Duodenal mucosa (tissue), 2 donors: Measurements from ENCODE around the gene CCDC159.
"Not testable (repeated sequence)": the region's sequence is repeated elsewhere in the genome, so short reads cannot be mapped to it uniquely, and the experiment has no call there.

Experiments used
- H3K27ac ChIP-seq: one replicate; pipeline ENCODE4 v1.7.0; 2013; ENCODE audit warnings: low read depth, low read length
- H3K27me3 ChIP-seq, 2 donors: one replicate each; pipeline ENCODE4 v1.7.0; 2013; ENCODE audit warnings: low read length in 2 of 2, control low read depth in 1 of 2; ENCODE audit not compliant: insufficient read depth in 2 of 2, control insufficient read depth in 1 of 2
- H3K36me3 ChIP-seq, 2 donors: one replicate each; pipeline ENCODE4 v1.7.0; 2013; ENCODE audit warnings: low read length in 2 of 2, control low read depth in 1 of 2; ENCODE audit not compliant: insufficient read depth in 2 of 2, control insufficient read depth in 1 of 2
- H3K4me1 ChIP-seq, 2 donors: one replicate each; pipeline ENCODE4 v1.7.0; 2013; ENCODE audit warnings: low read length in 2 of 2, control low read depth in 1 of 2; ENCODE audit not compliant: insufficient read depth in 2 of 2, control insufficient read depth in 1 of 2
- H3K4me3 ChIP-seq, 2 donors: one replicate each; pipeline ENCODE4 v1.7.0; 2013; ENCODE audit warnings: low read length in 2 of 2, low read depth in 1 of 2
- H3K9ac ChIP-seq, 2 donors: one replicate each; pipeline ENCODE4 v1.7.0; 2013; ENCODE audit warnings: low read length in 2 of 2, low read depth in 1 of 2
- H3K9me3 ChIP-seq, 2 donors: one replicate each; pipeline ENCODE4 v1.7.0; 2013; ENCODE audit warnings: low read length in 2 of 2, control low read depth in 1 of 2; ENCODE audit not compliant: control insufficient read depth in 1 of 2

Gene CCDC159

GRCh38 chr19:11377756-11378155 is 31.4 kb downstream of the CCDC159 start:
- Histone ChIP-seq H3K9me3 (no peaks in the 10 kb centered on the region), H3K4me1 (peaks cover 24 to 39% of the 10 kb centered on the region in 2 donors), H3K27ac (no peak overlapping the region), H3K4me3 (no peak overlapping the region), H3K36me3 (no peaks in the 10 kb centered on the region), H3K27me3 (no peaks in the 10 kb centered on the region), H3K9ac (no peak overlapping the region)

- Histone ChIP-seq H3K27me3 (no peaks in the 10 kb centered on the region), H3K27ac (no peak overlapping the region), H3K4me1 (peaks cover 26 to 46% of the 10 kb centered on the region in 2 donors), H3K9ac (no peak overlapping the region), H3K9me3 (no peaks in the 10 kb centered on the region), H3K36me3 (no peaks in the 10 kb centered on the region), H3K4me3 (no peak overlapping the region)
Observed at GRCh38 chr19:11378319-11379189, 32.2 kb downstream of the CCDC159 start.

GRCh38 chr19:11379269-11379845 is 33.0 kb downstream of the CCDC159 start:
- not testable (repeated sequence) for H3K27ac ChIP-seq

GRCh38 chr19:11379857-11380350 is 33.6 kb downstream of the CCDC159 start:
- no peaks in the 10 kb centered on the region for H3K36me3 ChIP-seq
- H3K9me3 ChIP-seq: no peaks in the 10 kb centered on the region
- H3K4me3 ChIP-seq: peak overlapping the region in 1 of 2 donors; percentile 74
- H3K9ac ChIP-seq: peak overlapping the region; percentile 61 to 87
- peaks cover 20 to 47% of the 10 kb centered on the region in 2 donors for H3K4me1 ChIP-seq
- no peak overlapping the region for H3K27ac ChIP-seq
- H3K27me3 ChIP-seq: no peaks in the 10 kb centered on the region

More at GRCh38 chr19:11379269-11379845, 33.0 kb downstream of the CCDC159 start:
- H3K9me3 ChIP-seq, H3K9ac ChIP-seq, H3K36me3 ChIP-seq, H3K27me3 ChIP-seq, H3K4me3 ChIP-seq: not testable (repeated sequence)
- peaks cover 20 to 46% of the 10 kb centered on the region in 2 donors for H3K4me1 ChIP-seq

- no peaks in the 10 kb centered on the region for H3K27me3 ChIP-seq
- H3K4me3 ChIP-seq: peak overlapping the region; percentile 74 to 93
- no peaks in the 10 kb centered on the region for H3K9me3 ChIP-seq
- no peaks in the 10 kb centered on the region for H3K36me3 ChIP-seq
- peaks cover 15 to 40% of the 10 kb centered on the region in 2 donors for H3K4me1 ChIP-seq
- H3K27ac ChIP-seq: peak overlapping the region; percentile 76
- H3K9ac ChIP-seq: peak overlapping the region; percentile 61 to 87
Observed at GRCh38 chr19:11380653-11381537, 34.6 kb downstream of the CCDC159 start.

GRCh38 chr19:11382898-11383705 is 36.8 kb downstream of the CCDC159 start:
- peak overlapping the region; percentile 47 to 55 for H3K4me3 ChIP-seq
- H3K4me1 ChIP-seq: peaks cover 14 to 34% of the 10 kb centered on the region in 2 donors
- no peaks in the 10 kb centered on the region for H3K27me3 ChIP-seq
- H3K9me3 ChIP-seq: no peaks in the 10 kb centered on the region
- no peak overlapping the region for H3K27ac ChIP-seq
- peak overlapping the region in 1 of 2 donors; percentile 18 for H3K9ac ChIP-seq
- H3K36me3 ChIP-seq: no peaks in the 10 kb centered on the region

- peaks cover 14 to 34% of the 10 kb centered on the region in 2 donors for H3K4me1 ChIP-seq
- H3K27ac ChIP-seq: no peak overlapping the region
- no peaks in the 10 kb centered on the region for H3K36me3 ChIP-seq
- peak overlapping the region in 1 of 2 donors; percentile 18 for H3K9ac ChIP-seq
- H3K4me3 ChIP-seq: peak overlapping the region; percentile 47 to 55
- no peaks in the 10 kb centered on the region for H3K27me3 ChIP-seq
- no peaks in the 10 kb centered on the region for H3K9me3 ChIP-seq
Observed at GRCh38 chr19:11383706-11384048, 37.4 kb downstream of the CCDC159 start.

GRCh38 chr19:11384778-11385129 is 38.4 kb downstream of the CCDC159 start:
- no peak overlapping the region for H3K9ac ChIP-seq
- H3K4me1 ChIP-seq: peaks cover 14 to 34% of the 10 kb centered on the region in 2 donors
- no peaks in the 10 kb centered on the region for H3K36me3 ChIP-seq
- H3K27me3 ChIP-seq: no peaks in the 10 kb centered on the region
- H3K27ac ChIP-seq: no peak overlapping the region
- no peak overlapping the region for H3K4me3 ChIP-seq
- H3K9me3 ChIP-seq: no peaks in the 10 kb centered on the region

- no peaks in the 10 kb centered on the region for H3K27me3 ChIP-seq
- H3K9ac ChIP-seq: no peak overlapping the region
- peaks cover 3 to 17% of the 10 kb centered on the region in 2 donors for H3K4me1 ChIP-seq
- no peaks in the 10 kb centered on the region for H3K9me3 ChIP-seq
- no peaks in the 10 kb centered on the region for H3K36me3 ChIP-seq
- H3K4me3 ChIP-seq: no peak overlapping the region
- no peak overlapping the region for H3K27ac ChIP-seq
Observed at GRCh38 chr19:11387162-11388034, 41.1 kb downstream of the CCDC159 start.
